HL-60 (cell line): Measurements from ENCODE around the gene MIDN.
"Not testable (repeated sequence)": the region's sequence is repeated elsewhere in the genome, so short reads cannot be mapped to it uniquely, and the experiment has no call there.

ENCODE experiments used
- DNase-seq, 2 experiments: peaks; one replicate each; pipeline ENCODE4 v3.0.0-alpha.2; 2010 to 2020; ENCODE audit warnings: low read depth in 1 of 2, low spot score in 1 of 2
- H3K27ac ChIP-seq: fragments of 250-450 bp; sonication (Bioruptor Pico); replicated peaks from 2 replicates; pipeline ENCODE4 v1.5.1; 2020; ENCODE audit warnings: mild to moderate bottlenecking, moderate library complexity
- H3K27me3 ChIP-seq: fragments of 250-450 bp; sonication (Bioruptor Pico); 2 replicates; pipeline ENCODE4 v1.5.1; 2021; ENCODE audit warnings: mild to moderate bottlenecking, moderate library complexity; ENCODE audit not compliant: insufficient read depth, poor library complexity, severe bottlenecking
- H3K4me3 ChIP-seq: replicated peaks from 2 replicates; pipeline ENCODE4 v1.5.1; 2011; ENCODE audit warnings: mild to moderate bottlenecking, control low read depth, low read length; ENCODE audit not compliant: insufficient read depth
- CTCF ChIP-seq: IDR thresholded peaks from one replicate; pipeline ENCODE4 v1.5.1; 2011; ENCODE audit warnings: low read length, control low read depth, inconsistent platforms; ENCODE audit not compliant: insufficient read depth
- GABPA ChIP-seq: IDR thresholded peaks from 2 replicates; pipeline ENCODE4 v1.6.1; 2012; ENCODE audit warnings: low read depth
- POLR2AphosphoS5 ChIP-seq: IDR thresholded peaks from 2 replicates; pipeline ENCODE4 v1.6.1; 2012; ENCODE audit warnings: low read depth
- REST ChIP-seq: IDR thresholded peaks from 2 replicates; pipeline ENCODE4 v1.6.1; 2012; ENCODE audit warnings: low read depth; ENCODE audit not compliant: insufficient replicate concordance
- SPI1 ChIP-seq: IDR thresholded peaks from 2 replicates; pipeline ENCODE4 v1.6.1; 2012; ENCODE audit warnings: low read depth, mild to moderate bottlenecking, borderline replicate concordance

The MIDN gene

GRCh38 chr19:1300744-1301490, 52.5 kb downstream of the MIDN start:
- Histone ChIP-seq H3K4me3 (no peak overlapping the region), H3K27ac (no peak overlapping the region), H3K27me3 (peaks cover 12% of the 10 kb centered on the region)
- DNase-seq, result no peak
- TF ChIP-seq SPI1 (no peak), POLR2AphosphoS5 (no peak), REST (no peak), GABPA (no peak), CTCF (no peak)

GRCh38 chr19:1302533-1303239, 54.3 kb downstream of the MIDN start:
- H3K4me3 ChIP-seq, result no peak overlapping the region
- H3K27ac ChIP-seq, result no peak overlapping the region
- DNase-seq, result no peak
- TF ChIP-seq POLR2AphosphoS5, result no peak
- TF ChIP-seq SPI1, result no peak
- TF ChIP-seq REST, result no peak
- TF ChIP-seq CTCF, result no peak
- TF ChIP-seq GABPA, result no peak
- H3K27me3 ChIP-seq, result no peaks in the 10 kb centered on the region

GRCh38 chr19:1304197-1304924, 56.0 kb downstream of the MIDN start:
- TF ChIP-seq CTCF (no peak), SPI1 (no peak), POLR2AphosphoS5 (no peak), REST (no peak), GABPA (no peak)

GRCh38 chr19:1305354-1305753, 57.0 kb downstream of the MIDN start:
- H3K27ac ChIP-seq, H3K27me3 ChIP-seq, DNase-seq, H3K4me3 ChIP-seq: not testable (repeated sequence)

More at GRCh38 chr19:1304197-1304924, 56.0 kb downstream of the MIDN start:
- H3K27ac ChIP-seq, result no peak overlapping the region
- DNase-seq, result no peak
- H3K4me3 ChIP-seq, result no peak overlapping the region
- no peaks in the 10 kb centered on the region for H3K27me3 ChIP-seq
